LNCAP (cell line): ENCODE data around the gene KDM4C.

ENCODE experiments used
- CTCF ChIP-seq: fragments of 450-650 bp; IDR thresholded peaks from 2 replicates; pipeline ENCODE4 v1.5.1; 2017; ENCODE audit warnings: mild to moderate bottlenecking

The KDM4C gene

GRCh38 chr9:7147121-7148090, 389.6 kb downstream of the KDM4C start:
- no peak for TF ChIP-seq CTCF

- no peak for TF ChIP-seq CTCF
These were observed 390.5 kb downstream of the KDM4C start for GRCh38 chr9:7148243-7148765.

GRCh38 chr9:7149258-7149657, 391.5 kb downstream of the KDM4C start:
- TF ChIP-seq CTCF: no peak

- no peak for TF ChIP-seq CTCF
These were observed 392.5 kb downstream of the KDM4C start for GRCh38 chr9:7150153-7150890.

- TF ChIP-seq CTCF: no peak
These were observed 395.4 kb downstream of the KDM4C start for GRCh38 chr9:7153134-7153533.

GRCh38 chr9:7153566-7153965, 395.8 kb downstream of the KDM4C start:
- TF ChIP-seq CTCF: no peak

- TF ChIP-seq CTCF: no peak
These were observed 396.3 kb downstream of the KDM4C start for GRCh38 chr9:7154003-7154619.
